K562 (cell line): ENCODE data around the gene DENND5B. TPM values are rescaled to one million over a fixed set of nuclear protein-coding genes. Genes with fewer than 3 reads are reported as not detected.

Source experiments
- ATAC-seq: fragments of 200-7000 bp; cut with Tn5 transposase; 3 replicates; pipeline ENCODE4 v1.9.1; 2020; ENCODE audit warnings: moderate library complexity
- BruUV-seq: library from RNA; stranded (reverse); fragments of 400-500 nt; replicated peaks from 2 replicates; lab custom pipeline; 2021; lab: Mats Ljungman, UMichigan
- CTCF ChIA-PET: fragments of 300-600 bp; formaldehyde crosslinking; extraction: SDS; loops from one replicate; lab custom pipeline; 2021; ENCODE audit warnings: low intra/inter-chr PET ratio; lab: Yijun Ruan, JAX
- POLR2A ChIA-PET: fragments of 300-600, 350-650 bp; sonication (Branson Sonifier 250); formaldehyde crosslinking; extraction: SDS; loops from one replicate; lab custom pipeline; 2021; ENCODE audit warnings: antibody characterized with exemption, inconsistent platforms; lab: Yijun Ruan, JAX
- DNase-seq, 4 experiments: peaks; one replicate each; pipeline versions ENCODE4 v3.0.0 to v3.0.0-alpha.2; 2011 to 2018; ENCODE audit warnings: low spot score in 3 of 4, mixed read lengths in 3 of 4; ENCODE audit errors: extremely low read depth in 1 of 4
- FAIRE-seq: peaks from 2 replicates; lab custom pipeline; 2011; peaks lifted over from hg19 to GRCh38; lab: Jason Lieb, UNC
- H2AFZ ChIP-seq: 2 replicates; pipeline ENCODE4 v1.6.0; 2011; ENCODE audit warnings: low read depth, low read length, control low read depth, inconsistent platforms
- H3K27ac ChIP-seq: fragments of 200-600 bp; 3 replicates; pipeline ENCODE4 v1.8.0; 2011; ENCODE audit warnings: low read depth, mild to moderate bottlenecking, control low read depth, inconsistent platforms, low read length, moderate library complexity, mixed read lengths; ENCODE audit errors: extremely low read depth
- H3K27me3 ChIP-seq, 2 experiments: fragments of 300-600 bp in 1 of 2; 2 replicates in 1 of 2; 3 replicates in 1 of 2; pipeline versions ENCODE4 v1.6.0 to v1.8.0; 2011; ENCODE audit warnings: inconsistent platforms in 2 of 2, low read length in 2 of 2, mild to moderate bottlenecking in 1 of 2, mixed read lengths in 1 of 2, moderate library complexity in 1 of 2; ENCODE audit not compliant: control insufficient read depth in 2 of 2, insufficient read depth in 2 of 2
- H3K36me3 ChIP-seq: fragments of 300-600 bp; 3 replicates; pipeline ENCODE4 v1.8.0; 2011; ENCODE audit warnings: mild to moderate bottlenecking, low read length, inconsistent platforms; ENCODE audit not compliant: control insufficient read depth, insufficient read depth
- H3K4me1 ChIP-seq, 2 experiments: fragments of 200-600 bp in 1 of 2; replicated peaks in 1 of 2; 2 replicates in 1 of 2; 3 replicates in 1 of 2; pipeline versions ENCODE4 v1.5.1 to v1.8.0; 2011; ENCODE audit warnings: inconsistent platforms in 2 of 2, low read length in 2 of 2, mild to moderate bottlenecking in 1 of 2, mixed read lengths in 1 of 2, moderate library complexity in 1 of 2; ENCODE audit not compliant: control insufficient read depth in 2 of 2, insufficient read depth in 2 of 2
- H3K4me2 ChIP-seq: 2 replicates; pipeline ENCODE4 v1.6.1; 2011; ENCODE audit warnings: low read length, control low read depth, inconsistent platforms, mixed read lengths; ENCODE audit not compliant: insufficient read depth
- H3K4me3 ChIP-seq: fragments of 200-600 bp; sonication (generic), shearing (Covaris generic); 2 replicates; pipeline ENCODE4 v1.5.1; 2016; ENCODE audit warnings: control low read depth, inconsistent platforms
- H3K79me2 ChIP-seq: fragments of 200-600 bp; 3 replicates; pipeline ENCODE4 v1.8.0; 2011; ENCODE audit warnings: low read length, inconsistent platforms; ENCODE audit not compliant: control insufficient read depth, insufficient read depth
- H3K9ac ChIP-seq, 2 experiments: 2 replicates each; pipeline versions ENCODE4 v1.6.0 to v1.6.1; 2011; ENCODE audit warnings: low read depth in 2 of 2, low read length in 2 of 2, control low read depth in 1 of 2, inconsistent platforms in 1 of 2, mild to moderate bottlenecking in 1 of 2, mixed read lengths in 1 of 2; ENCODE audit not compliant: insufficient read depth in 1 of 2
- H3K9me1 ChIP-seq: one replicate; pipeline ENCODE4 v1.6.0; 2011; ENCODE audit warnings: inconsistent platforms, mild to moderate bottlenecking, low read length, moderate library complexity; ENCODE audit not compliant: control insufficient read depth, insufficient read depth
- H3K9me3 ChIP-seq: replicated peaks from 2 replicates; pipeline ENCODE4 v1.5.1; 2011; ENCODE audit warnings: low read depth, low read length, inconsistent platforms; ENCODE audit not compliant: control insufficient read depth, insufficient read depth
- H4K20me1 ChIP-seq: replicated peaks from 2 replicates; pipeline ENCODE4 v1.6.1; 2011; ENCODE audit warnings: low read length, inconsistent platforms, mixed read lengths; ENCODE audit not compliant: control insufficient read depth, insufficient read depth
- CHCHD3 ChIP-seq: fragments of 250-450 bp; sonication (Bioruptor Pico); IDR thresholded peaks from 2 replicates; pipeline ENCODE4 v2.1.2; 2022; ENCODE audit warnings: mild to moderate bottlenecking
- HLTF ChIP-seq: fragments of 450-650 bp; IDR thresholded peaks from 2 replicates; pipeline ENCODE4 v1.6.1; 2016
- RFX1 ChIP-seq: fragments of 450-650 bp; IDR thresholded peaks from 2 replicates; pipeline ENCODE4 v1.6.1; 2016; ENCODE audit warnings: mild to moderate bottlenecking, moderate library complexity
- TAF9B ChIP-seq: fragments of 450-650 bp; IDR thresholded peaks from 2 replicates; pipeline ENCODE4 v1.6.1; 2018; ENCODE audit warnings: mild to moderate bottlenecking; ENCODE audit not compliant: partially characterized antibody
- ZNF785 ChIP-seq: fragments of 250-450 bp; sonication (Bioruptor Pico); IDR thresholded peaks from 2 replicates; pipeline ENCODE4 v1.4.0; 2020; ENCODE audit warnings: mild to moderate bottlenecking
- WGBS: fragments of 100-300 bp; shearing (Covaris generic); methylation state at CpG from one replicate; pipeline ENCODE4 v1.1.6; 2016; ENCODE audit warnings: low coverage, mixed read lengths; ENCODE audit not compliant: insufficient coverage; ENCODE audit errors: missing lambda C conversion rate; 5-methylcytosine and 5-hydroxymethylcytosine counted together
- in situ Hi-C: fragments of 300-500 bp; cut with MboI; formaldehyde crosslinking; loops from 4 replicates; pipeline ENCODE4 v1.15.0; 2018; ENCODE audit warnings: inconsistent platforms, mixed read lengths
- intact Hi-C: fragments of 100-400 bp; cut with micrococcal nuclease; formaldehyde crosslinking; loops from 2 replicates; pipeline ENCODE4 v1.14.2; 2022
- polyA plus RNA-seq, 8 experiments: library from polyadenylated mRNA; depleted of rRNA in 4 of 8; stranded (reverse) in 5 of 8; unstranded in 3 of 8; fragments of >200 nt; fragmentation: Nextera tagmentation in 2 of 8; fragmentation: Illumina TruSeq in 1 of 8; extraction: Ambion mirVana in 2 of 8; extraction: Trizol in 1 of 8; gene quantifications; 2 replicates each; pipeline versions ENCODE4 v1.2.1 to v1.2.3, GENCODE V29; 2011 to 2014; ENCODE audit warnings: inconsistent platforms in 1 of 8, missing spikeins in 1 of 8
- total RNA-seq, 7 experiments: library from RNA; depleted of rRNA in 6 of 7; stranded (reverse); fragments of >200 nt in 6 of 7; fragmentation: Illumina TruSeq in 2 of 7; extraction: Trizol in 2 of 7; gene quantifications; 2 replicates each; pipeline versions ENCODE4 v1.2.1 to v1.2.3, GENCODE V29; 2011 to 2021; ENCODE audit warnings: low replicate concordance in 1 of 7
- TF ChIP-seq, protein P1 (sequence below): fragments of 250-450 bp; sonication (Bioruptor Pico); IDR thresholded peaks from 2 replicates; pipeline ENCODE4 v1.5.0; 2021; ENCODE audit warnings: mild to moderate bottlenecking, moderate library complexity
- TF ChIP-seq, protein P2 (sequence below): fragments of 450-650 bp; formaldehyde crosslinking; IDR thresholded peaks from 2 replicates; pipeline ENCODE4 v1.4.0; 2022; ENCODE audit warnings: mild to moderate bottlenecking, moderate library complexity

The DENND5B gene
- total and polyA plus RNA-seq, 9 of the 15 experiments (the other 6 are each of a cell fraction or from before 2014, with no cell fraction given): 0.99 to 6.0 (median 3.6) TPM

DNA sequence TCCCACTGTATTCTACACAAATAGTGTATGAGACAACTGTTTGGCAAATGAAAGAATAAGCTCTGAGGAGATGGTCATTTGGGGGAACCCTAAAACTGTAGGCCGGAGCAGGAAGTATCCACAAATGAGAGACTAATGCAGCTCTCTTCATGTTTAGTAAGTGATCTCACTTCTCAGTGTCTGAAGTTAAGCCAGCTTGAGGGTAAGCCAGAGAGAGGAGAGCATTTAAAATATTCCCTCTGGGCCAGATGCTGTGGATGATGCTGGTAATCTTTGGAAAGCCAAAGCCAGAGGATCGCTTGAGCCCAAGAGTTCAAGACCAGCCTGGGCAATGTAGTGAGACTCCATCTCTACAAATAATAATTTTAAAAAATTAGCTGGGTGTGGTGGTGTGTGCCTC is 134.4 kb downstream of the DENND5B start (continued):
- TF ChIP-seq, protein P1, sequence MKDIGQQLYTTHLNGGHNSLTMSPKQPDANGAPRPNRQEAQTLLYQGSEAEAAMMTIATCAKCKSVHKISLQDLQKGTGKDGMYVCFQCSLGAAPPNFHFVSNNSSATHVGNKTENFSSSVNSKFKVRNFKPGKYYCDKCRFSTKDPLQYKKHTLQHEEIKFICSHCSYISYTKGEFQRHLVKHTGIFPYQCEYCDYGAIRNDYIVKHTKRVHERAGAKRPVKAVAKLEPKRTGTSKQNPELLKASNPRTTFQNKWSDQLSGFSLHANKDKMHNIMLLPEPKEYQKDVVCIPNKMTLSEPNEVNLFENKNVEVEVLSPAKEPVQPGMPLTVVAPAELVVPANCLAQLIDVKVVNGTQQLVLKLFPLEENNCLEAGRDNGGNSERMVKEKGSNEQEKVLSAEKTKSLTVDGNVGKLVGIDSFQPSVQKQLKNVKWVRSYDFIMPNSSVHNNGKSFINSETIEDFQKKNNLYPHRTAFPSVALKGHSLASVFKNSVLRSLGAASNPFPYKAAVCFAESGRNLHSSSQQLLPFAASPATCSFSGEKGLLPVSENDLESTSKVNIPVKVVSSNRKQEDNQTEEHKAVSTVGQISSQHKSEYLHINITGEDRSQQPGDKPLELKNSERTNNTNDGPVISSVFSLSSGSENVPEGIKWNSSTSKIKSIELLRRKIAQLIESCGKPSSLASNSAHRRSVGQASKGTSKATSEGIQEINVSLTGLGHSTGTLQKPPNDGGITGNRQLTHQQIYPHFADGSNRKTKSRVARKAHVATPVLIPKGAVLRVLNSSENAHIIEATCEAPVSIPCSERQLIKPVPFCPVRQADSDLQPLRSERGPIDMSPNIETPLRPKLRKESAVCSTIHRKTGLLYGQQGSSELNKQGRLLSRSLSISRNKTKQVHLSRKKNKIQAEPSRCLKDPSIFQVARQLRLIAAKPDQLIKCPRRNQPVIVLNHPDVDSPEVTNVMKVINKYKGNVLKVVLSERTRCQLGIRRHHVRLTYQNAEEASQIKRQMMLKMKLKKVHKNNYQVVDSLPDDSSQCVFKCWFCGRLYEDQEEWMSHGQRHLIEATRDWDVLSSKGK (CRISPR knock-in tag): no peak
- TF ChIP-seq TAF9B: no peak
- no peak for TF ChIP-seq HLTF
- no peak for TF ChIP-seq ZNF785 (CRISPR knock-in tag)
- TF ChIP-seq CHCHD3 (CRISPR knock-in tag): no peak

DNA sequence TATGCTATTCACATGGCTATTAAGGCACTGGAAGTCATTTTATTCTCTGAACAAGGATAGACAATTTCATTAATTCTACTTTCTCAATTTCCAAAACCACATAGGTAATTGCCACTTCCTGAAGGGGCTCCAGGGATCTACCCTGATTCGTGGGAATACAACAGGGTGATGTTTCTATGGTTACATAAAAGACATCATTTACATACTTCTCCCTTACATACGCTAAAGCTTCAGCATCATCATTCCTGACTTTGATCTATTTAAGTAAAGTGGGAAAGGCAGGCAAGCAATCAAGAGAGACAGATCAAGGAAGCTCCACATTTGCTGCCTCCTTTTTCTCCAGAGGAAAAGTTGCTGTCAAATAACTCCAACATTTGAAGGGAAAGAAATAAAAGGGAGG is 146.2 kb downstream of the DENND5B start:
- no peaks in the 10 kb centered on the region for H3K36me3 ChIP-seq
- no peaks in the 10 kb centered on the region for H3K9me1 ChIP-seq
- in situ Hi-C loops (no loop called here), intact Hi-C loops (no loop called here)
- DNase-seq: no peak
- H3K79me2 ChIP-seq: no peaks in the 10 kb centered on the region
- no peak overlapping the region for H2AFZ ChIP-seq
- POLR2A ChIA-PET: interaction anchor here (0.7 kb wide), 1 partner anchor 265 kb away, joined by 3 read pairs; no protein-coding TSS in a partner anchor
- ATAC-seq: no peak
- no peak overlapping the region for H3K4me2 ChIP-seq
- no peaks in the 10 kb centered on the region for H4K20me1 ChIP-seq
- WGBS: 9% methylated on average over 2 of the region's 2 CpGs
- CTCF ChIA-PET: interaction anchor here (0.6 kb wide), 1 partner anchor 86 kb away, joined by 4 read pairs; no protein-coding TSS in a partner anchor
- FAIRE-seq: no peak
- H3K27ac ChIP-seq: no peak overlapping the region
- TF ChIP-seq RFX1: peak; percentile 33; the same call in 1 of the 2 replicates
- TF ChIP-seq, protein P2, sequence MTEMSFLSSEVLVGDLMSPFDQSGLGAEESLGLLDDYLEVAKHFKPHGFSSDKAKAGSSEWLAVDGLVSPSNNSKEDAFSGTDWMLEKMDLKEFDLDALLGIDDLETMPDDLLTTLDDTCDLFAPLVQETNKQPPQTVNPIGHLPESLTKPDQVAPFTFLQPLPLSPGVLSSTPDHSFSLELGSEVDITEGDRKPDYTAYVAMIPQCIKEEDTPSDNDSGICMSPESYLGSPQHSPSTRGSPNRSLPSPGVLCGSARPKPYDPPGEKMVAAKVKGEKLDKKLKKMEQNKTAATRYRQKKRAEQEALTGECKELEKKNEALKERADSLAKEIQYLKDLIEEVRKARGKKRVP (CRISPR knock-in tag): no peak
- no peaks in the 10 kb centered on the region for H3K4me1 ChIP-seq
- H3K27me3 ChIP-seq: peaks cover 2 to 4% of the 10 kb centered on the region in 2 experiments; a peak in 3 of 5 replicates
- H3K9me3 ChIP-seq: no peaks in the 10 kb centered on the region
- BruUV-seq: no TSS peak
- no peak overlapping the region for H3K4me3 ChIP-seq
- H3K9ac ChIP-seq: no peak overlapping the region
